Right lobe of liver (tissue), 4 donors: ENCODE measurements around the gene EMP1.
"Not testable (repeated sequence)": the region's sequence is repeated elsewhere in the genome, so short reads cannot be mapped to it uniquely, and the experiment has no call there.

Experiments used
- POLR2A ChIP-seq: fragments of 450-650 bp; IDR thresholded peaks from one replicate; pipeline ENCODE4 v1.6.1; 2017; ENCODE audit warnings: antibody characterized with exemption, mild to moderate bottlenecking
- TF ChIP-seq, protein P1 (sequence below), 4 donors: fragments of 200-600 bp in 3 of 4; fragments of 450-650 bp in 1 of 4; IDR thresholded peaks; one replicate each; pipeline versions ENCODE4 v1.5.1 to v1.8.0; 2016 to 2022; ENCODE audit warnings: antibody characterized with exemption in 4 of 4, mild to moderate bottlenecking in 2 of 4
- donor health status: DM: no; HTN: no; CAD: no.
- donor health status: DM: no; HTN: no; CAD: no.
- donor health status: DM: no; HTN: yes; CAD: no.

DNA sequence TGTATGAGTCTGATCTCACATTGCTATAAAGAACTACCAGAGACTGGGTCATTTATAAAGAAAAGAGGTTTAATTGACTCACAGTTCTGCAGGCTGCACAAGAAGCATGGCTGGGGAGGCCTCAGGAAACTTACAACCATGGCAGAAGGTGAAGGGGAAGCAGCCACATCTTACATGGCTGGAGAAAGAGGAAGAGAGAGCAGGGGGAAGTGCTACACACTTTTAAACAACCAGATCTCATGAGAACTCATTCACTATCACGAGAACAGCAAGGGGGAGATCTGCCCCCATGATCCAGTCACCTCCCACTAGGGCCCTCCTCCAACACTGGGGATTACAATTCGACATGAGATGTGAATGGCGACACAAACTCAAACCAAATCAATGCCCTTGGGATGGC, 71.3 kb downstream of the EMP1 start:
- not testable (repeated sequence) for TF ChIP-seq POLR2A
- TF ChIP-seq, protein P1, sequence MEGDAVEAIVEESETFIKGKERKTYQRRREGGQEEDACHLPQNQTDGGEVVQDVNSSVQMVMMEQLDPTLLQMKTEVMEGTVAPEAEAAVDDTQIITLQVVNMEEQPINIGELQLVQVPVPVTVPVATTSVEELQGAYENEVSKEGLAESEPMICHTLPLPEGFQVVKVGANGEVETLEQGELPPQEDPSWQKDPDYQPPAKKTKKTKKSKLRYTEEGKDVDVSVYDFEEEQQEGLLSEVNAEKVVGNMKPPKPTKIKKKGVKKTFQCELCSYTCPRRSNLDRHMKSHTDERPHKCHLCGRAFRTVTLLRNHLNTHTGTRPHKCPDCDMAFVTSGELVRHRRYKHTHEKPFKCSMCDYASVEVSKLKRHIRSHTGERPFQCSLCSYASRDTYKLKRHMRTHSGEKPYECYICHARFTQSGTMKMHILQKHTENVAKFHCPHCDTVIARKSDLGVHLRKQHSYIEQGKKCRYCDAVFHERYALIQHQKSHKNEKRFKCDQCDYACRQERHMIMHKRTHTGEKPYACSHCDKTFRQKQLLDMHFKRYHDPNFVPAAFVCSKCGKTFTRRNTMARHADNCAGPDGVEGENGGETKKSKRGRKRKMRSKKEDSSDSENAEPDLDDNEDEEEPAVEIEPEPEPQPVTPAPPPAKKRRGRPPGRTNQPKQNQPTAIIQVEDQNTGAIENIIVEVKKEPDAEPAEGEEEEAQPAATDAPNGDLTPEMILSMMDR (IDR thresholded peaks at IDR 0.05): not testable (repeated sequence)
